Suprapubic skin (tissue), 4 donors: Measurements from ENCODE around the gene NOVA1.

Experiments used
- EP300 ChIP-seq: sonication (generic); formaldehyde crosslinking; IDR thresholded peaks from one replicate; pipeline ENCODE4 v1.6.1; 2017; ENCODE audit warnings: antibody characterized with exemption
- POLR2A ChIP-seq, 2 donors: fragments of 450-650 bp; IDR thresholded peaks; one replicate each; pipeline ENCODE4 v1.6.1; 2017; ENCODE audit warnings: antibody characterized with exemption in 2 of 2, mild to moderate bottlenecking in 2 of 2, moderate library complexity in 2 of 2
- POLR2AphosphoS5 ChIP-seq, 3 donors: sonication (generic); formaldehyde crosslinking; IDR thresholded peaks; one replicate each; pipeline ENCODE4 v1.6.1; 2017; ENCODE audit warnings: antibody characterized with exemption in 3 of 3
- TF ChIP-seq, protein P1 (sequence below), 2 donors: fragments of 200-600 bp in 1 of 2; fragments of 450-650 bp in 1 of 2; sonication (generic) in 1 of 2; IDR thresholded peaks; one replicate each; pipeline ENCODE4 v1.5.1; 2016 to 2019; ENCODE audit warnings: antibody characterized with exemption in 2 of 2, mild to moderate bottlenecking in 1 of 2, moderate library complexity in 1 of 2

DNA sequence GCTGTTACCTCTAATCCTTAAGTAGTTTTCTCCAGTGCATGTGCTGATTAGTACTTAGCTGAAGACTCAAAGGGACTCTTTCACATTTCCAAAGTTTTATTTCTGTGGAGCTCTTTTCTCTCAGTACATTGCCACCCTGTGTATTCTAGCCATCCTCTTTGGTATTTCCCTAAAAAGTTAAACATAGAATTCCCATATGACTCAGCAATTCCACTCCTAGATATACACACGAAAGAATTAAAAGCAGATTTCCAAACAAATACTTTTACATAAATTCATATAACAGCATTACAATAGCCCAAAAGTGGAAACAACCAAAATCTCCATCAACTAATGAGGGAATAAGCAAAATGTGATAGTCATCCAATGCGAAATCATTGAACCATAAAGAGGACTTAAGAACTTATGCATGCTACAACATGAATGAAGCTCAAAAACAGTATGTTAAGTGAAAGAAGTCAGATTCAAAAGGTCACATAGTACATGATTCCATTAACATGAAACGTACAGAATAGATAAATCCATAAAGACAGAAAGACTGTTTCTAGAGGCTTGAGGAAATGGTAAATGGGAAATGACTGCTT, 9.0 kb upstream of the NOVA1 start:
- TF ChIP-seq, protein P1, sequence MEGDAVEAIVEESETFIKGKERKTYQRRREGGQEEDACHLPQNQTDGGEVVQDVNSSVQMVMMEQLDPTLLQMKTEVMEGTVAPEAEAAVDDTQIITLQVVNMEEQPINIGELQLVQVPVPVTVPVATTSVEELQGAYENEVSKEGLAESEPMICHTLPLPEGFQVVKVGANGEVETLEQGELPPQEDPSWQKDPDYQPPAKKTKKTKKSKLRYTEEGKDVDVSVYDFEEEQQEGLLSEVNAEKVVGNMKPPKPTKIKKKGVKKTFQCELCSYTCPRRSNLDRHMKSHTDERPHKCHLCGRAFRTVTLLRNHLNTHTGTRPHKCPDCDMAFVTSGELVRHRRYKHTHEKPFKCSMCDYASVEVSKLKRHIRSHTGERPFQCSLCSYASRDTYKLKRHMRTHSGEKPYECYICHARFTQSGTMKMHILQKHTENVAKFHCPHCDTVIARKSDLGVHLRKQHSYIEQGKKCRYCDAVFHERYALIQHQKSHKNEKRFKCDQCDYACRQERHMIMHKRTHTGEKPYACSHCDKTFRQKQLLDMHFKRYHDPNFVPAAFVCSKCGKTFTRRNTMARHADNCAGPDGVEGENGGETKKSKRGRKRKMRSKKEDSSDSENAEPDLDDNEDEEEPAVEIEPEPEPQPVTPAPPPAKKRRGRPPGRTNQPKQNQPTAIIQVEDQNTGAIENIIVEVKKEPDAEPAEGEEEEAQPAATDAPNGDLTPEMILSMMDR (IDR thresholded peaks at IDR 0.05), result no peak
- no peak for TF ChIP-seq POLR2A (IDR thresholded peaks at IDR 0.05)
- TF ChIP-seq POLR2AphosphoS5 (IDR thresholded peaks at IDR 0.05), result no peak
- TF ChIP-seq EP300, result no peak
